K562 (cell line): ENCODE results near the gene DHRS13. TPM values are rescaled to one million over a fixed set of nuclear protein-coding genes. Genes with fewer than 3 reads are reported as not detected.

Source experiments
- ESRRA ChIP-seq: fragments of 450-650 bp; IDR thresholded peaks from 2 replicates; pipeline ENCODE4 v1.6.1; 2014; ENCODE audit warnings: low read depth, mild to moderate bottlenecking, moderate library complexity, borderline replicate concordance
- FIP1L1 ChIP-seq: fragments of 200-400 bp; formaldehyde crosslinking; IDR thresholded peaks from 2 replicates; pipeline ENCODE4 v1.6.1; 2018; ENCODE audit warnings: mild to moderate bottlenecking, low read depth, low read length; ENCODE audit not compliant: poor library complexity, severe bottlenecking
- HINFP ChIP-seq: fragments of 450-650 bp; conservative IDR thresholded peaks from 2 replicates; pipeline ENCODE4 v1.6.1; 2016; ENCODE audit warnings: missing genetic modification characterization, low read depth, mild to moderate bottlenecking, control low read depth, missing compliant biosample characterization
- ID3 ChIP-seq, 2 experiments: fragments of 250-450 bp in 1 of 2; fragments of 450-650 bp in 1 of 2; sonication (Bioruptor Pico) in 1 of 2; IDR thresholded peaks; 2 replicates each; pipeline versions ENCODE4 v1.6.1 to v1.8.0; 2016 to 2021; ENCODE audit warnings: mild to moderate bottlenecking in 2 of 2, moderate library complexity in 2 of 2, missing compliant biosample characterization in 1 of 2, missing genetic modification characterization in 1 of 2
- KLF10 ChIP-seq: fragments of 250-450 bp; sonication (Bioruptor Pico); IDR thresholded peaks from 2 replicates; pipeline ENCODE4 v1.6.1; 2021; ENCODE audit warnings: matching md5 sums
- RCOR1 ChIP-seq, 2 experiments: IDR thresholded peaks; 2 replicates each; pipeline ENCODE4 v1.6.1; 2012; ENCODE audit warnings: low read depth in 2 of 2, low read length in 2 of 2, borderline replicate concordance in 1 of 2, improper control_type of control experiment in 1 of 2
- SIX5 ChIP-seq, 2 experiments: IDR thresholded peaks; 2 replicates each; pipeline ENCODE4 v1.6.1; 2011; ENCODE audit warnings: low read length in 2 of 2, borderline replicate concordance in 1 of 2, low read depth in 1 of 2, mild to moderate bottlenecking in 1 of 2, moderate library complexity in 1 of 2; ENCODE audit not compliant: insufficient read depth in 1 of 2
- SRSF3 ChIP-seq: fragments of 200-400 bp; formaldehyde crosslinking; IDR thresholded peaks from 2 replicates; pipeline ENCODE4 v1.6.1; 2016; ENCODE audit warnings: mild to moderate bottlenecking, low read length, moderate library complexity; ENCODE audit not compliant: insufficient read depth
- TAF9B ChIP-seq: fragments of 450-650 bp; IDR thresholded peaks from 2 replicates; pipeline ENCODE4 v1.6.1; 2018; ENCODE audit warnings: mild to moderate bottlenecking; ENCODE audit not compliant: partially characterized antibody
- TOE1 ChIP-seq, 2 experiments: fragments of 450-650 bp in 1 of 2; sonication (generic) in 1 of 2; formaldehyde crosslinking in 1 of 2; IDR thresholded peaks; 2 replicates each; pipeline versions ENCODE4 v1.7.1 to v1.8.0; 2016 to 2022; ENCODE audit warnings: borderline replicate concordance in 2 of 2, mild to moderate bottlenecking in 2 of 2, antibody characterized with exemption in 1 of 2, inconsistent platforms in 1 of 2, low read depth in 1 of 2, missing genetic modification reagents in 1 of 2, moderate library complexity in 1 of 2
- ZNF584 ChIP-seq: fragments of 200-800 bp; sonication (Bioruptor generic); IDR thresholded peaks from 2 replicates; pipeline ENCODE4 v1.6.1; 2016; ENCODE audit warnings: low read depth, mild to moderate bottlenecking, missing genetic modification characterization, missing compliant biosample characterization
- polyA plus RNA-seq, 8 experiments: library from polyadenylated mRNA; depleted of rRNA in 4 of 8; stranded (reverse) in 5 of 8; unstranded in 3 of 8; fragments of >200 nt; fragmentation: Nextera tagmentation in 2 of 8; fragmentation: Illumina TruSeq in 1 of 8; extraction: Ambion mirVana in 2 of 8; extraction: Trizol in 1 of 8; gene quantifications; 2 replicates each; pipeline versions ENCODE4 v1.2.1 to v1.2.3, GENCODE V29; 2011 to 2014; ENCODE audit warnings: inconsistent platforms in 1 of 8, missing spikeins in 1 of 8
- total RNA-seq, 7 experiments: library from RNA; depleted of rRNA in 6 of 7; stranded (reverse); fragments of >200 nt in 6 of 7; fragmentation: Illumina TruSeq in 2 of 7; extraction: Trizol in 2 of 7; gene quantifications; 2 replicates each; pipeline versions ENCODE4 v1.2.1 to v1.2.3, GENCODE V29; 2011 to 2021; ENCODE audit warnings: low replicate concordance in 1 of 7
- TF ChIP-seq, protein P1 (sequence below): fragments of 450-650 bp; IDR thresholded peaks from 2 replicates; pipeline ENCODE4 v1.7.1; 2018; ENCODE audit warnings: mild to moderate bottlenecking, low read depth; ENCODE audit not compliant: partially characterized antibody
- TF ChIP-seq, protein P2 (sequence below): fragments of 200-400 bp; formaldehyde crosslinking; IDR thresholded peaks from 2 replicates; pipeline ENCODE4 v1.6.1; 2017; ENCODE audit warnings: mild to moderate bottlenecking, low read depth, low read length, moderate library complexity
- TF ChIP-seq, protein P3 (sequence below): fragments of 250-450 bp; sonication (Bioruptor Pico); IDR thresholded peaks from 2 replicates; pipeline ENCODE4 v1.5.1; 2021; ENCODE audit warnings: mild to moderate bottlenecking

Gene DHRS13
- total and polyA plus RNA-seq, 9 of the 15 experiments (the other 6 are each of a cell fraction or from before 2014, with no cell fraction given): 0.32 to 52.3 (median 34.3) TPM; not detected in 1

- TF ChIP-seq SIX5 (IDR thresholded peaks at IDR 0.05; ENCODE audit: borderline replicate concordance in 1 of 2, insufficient read depth in 1 of 2, low read depth in 1 of 2, low read length in 2 of 2) (no peak), ID3 (CRISPR knock-in tag; IDR thresholded peaks at IDR 0.05) (no peak), ID3 (tag; IDR thresholded peaks at IDR 0.05) (peak; percentile 51; the same call in 1 of the 2 replicates), SRSF3 (0 out of 2 replicates have a peak, but pooled peaks have one; percentile 67), FIP1L1 (peak; percentile 26), ESRRA (peak; percentile 88; the same call in 1 of the 2 replicates), HINFP (tag) (no peak), ZNF584 (CRISPR knock-in tag) (no peak), KLF10 (CRISPR knock-in tag) (no peak), TOE1 (IDR thresholded peaks at IDR 0.05; ENCODE audit: borderline replicate concordance) (peak; percentile 52), TOE1 (CRISPR knock-in tag; IDR thresholded peaks at IDR 0.05; ENCODE audit: borderline replicate concordance, low read depth) (0 out of 2 replicates have a peak, but pooled peaks have one; percentile 45), TAF9B (no peak), RCOR1 (IDR thresholded peaks at IDR 0.05; ENCODE audit: borderline replicate concordance in 1 of 2, low read depth in 2 of 2, low read length in 2 of 2) (peak in 1 of 2 experiments; percentile 3; a peak in 1 of 4 replicates)
- TF ChIP-seq, protein P1, sequence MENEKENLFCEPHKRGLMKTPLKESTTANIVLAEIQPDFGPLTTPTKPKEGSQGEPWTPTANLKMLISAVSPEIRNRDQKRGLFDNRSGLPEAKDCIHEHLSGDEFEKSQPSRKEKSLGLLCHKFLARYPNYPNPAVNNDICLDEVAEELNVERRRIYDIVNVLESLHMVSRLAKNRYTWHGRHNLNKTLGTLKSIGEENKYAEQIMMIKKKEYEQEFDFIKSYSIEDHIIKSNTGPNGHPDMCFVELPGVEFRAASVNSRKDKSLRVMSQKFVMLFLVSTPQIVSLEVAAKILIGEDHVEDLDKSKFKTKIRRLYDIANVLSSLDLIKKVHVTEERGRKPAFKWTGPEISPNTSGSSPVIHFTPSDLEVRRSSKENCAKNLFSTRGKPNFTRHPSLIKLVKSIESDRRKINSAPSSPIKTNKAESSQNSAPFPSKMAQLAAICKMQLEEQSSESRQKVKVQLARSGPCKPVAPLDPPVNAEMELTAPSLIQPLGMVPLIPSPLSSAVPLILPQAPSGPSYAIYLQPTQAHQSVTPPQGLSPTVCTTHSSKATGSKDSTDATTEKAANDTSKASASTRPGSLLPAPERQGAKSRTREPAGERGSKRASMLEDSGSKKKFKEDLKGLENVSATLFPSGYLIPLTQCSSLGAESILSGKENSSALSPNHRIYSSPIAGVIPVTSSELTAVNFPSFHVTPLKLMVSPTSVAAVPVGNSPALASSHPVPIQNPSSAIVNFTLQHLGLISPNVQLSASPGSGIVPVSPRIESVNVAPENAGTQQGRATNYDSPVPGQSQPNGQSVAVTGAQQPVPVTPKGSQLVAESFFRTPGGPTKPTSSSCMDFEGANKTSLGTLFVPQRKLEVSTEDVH: no peak
- TF ChIP-seq, protein P2, sequence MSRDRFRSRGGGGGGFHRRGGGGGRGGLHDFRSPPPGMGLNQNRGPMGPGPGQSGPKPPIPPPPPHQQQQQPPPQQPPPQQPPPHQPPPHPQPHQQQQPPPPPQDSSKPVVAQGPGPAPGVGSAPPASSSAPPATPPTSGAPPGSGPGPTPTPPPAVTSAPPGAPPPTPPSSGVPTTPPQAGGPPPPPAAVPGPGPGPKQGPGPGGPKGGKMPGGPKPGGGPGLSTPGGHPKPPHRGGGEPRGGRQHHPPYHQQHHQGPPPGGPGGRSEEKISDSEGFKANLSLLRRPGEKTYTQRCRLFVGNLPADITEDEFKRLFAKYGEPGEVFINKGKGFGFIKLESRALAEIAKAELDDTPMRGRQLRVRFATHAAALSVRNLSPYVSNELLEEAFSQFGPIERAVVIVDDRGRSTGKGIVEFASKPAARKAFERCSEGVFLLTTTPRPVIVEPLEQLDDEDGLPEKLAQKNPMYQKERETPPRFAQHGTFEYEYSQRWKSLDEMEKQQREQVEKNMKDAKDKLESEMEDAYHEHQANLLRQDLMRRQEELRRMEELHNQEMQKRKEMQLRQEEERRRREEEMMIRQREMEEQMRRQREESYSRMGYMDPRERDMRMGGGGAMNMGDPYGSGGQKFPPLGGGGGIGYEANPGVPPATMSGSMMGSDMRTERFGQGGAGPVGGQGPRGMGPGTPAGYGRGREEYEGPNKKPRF: no peak
- TF ChIP-seq, protein P3, sequence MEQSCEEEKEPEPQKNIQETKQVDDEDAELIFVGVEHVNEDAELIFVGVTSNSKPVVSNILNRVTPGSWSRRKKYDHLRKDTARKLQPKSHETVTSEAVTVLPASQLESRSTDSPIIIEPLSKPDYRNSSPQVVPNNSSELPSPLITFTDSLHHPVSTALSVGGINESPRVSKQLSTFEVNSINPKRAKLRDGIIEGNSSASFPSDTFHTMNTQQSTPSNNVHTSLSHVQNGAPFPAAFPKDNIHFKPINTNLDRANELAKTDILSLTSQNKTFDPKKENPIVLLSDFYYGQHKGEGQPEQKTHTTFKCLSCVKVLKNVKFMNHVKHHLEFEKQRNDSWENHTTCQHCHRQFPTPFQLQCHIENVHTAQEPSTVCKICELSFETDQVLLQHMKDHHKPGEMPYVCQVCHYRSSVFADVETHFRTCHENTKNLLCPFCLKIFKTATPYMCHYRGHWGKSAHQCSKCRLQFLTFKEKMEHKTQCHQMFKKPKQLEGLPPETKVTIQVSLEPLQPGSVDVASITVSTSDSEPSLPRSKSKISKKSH (CRISPR knock-in tag): peak; percentile 38; the same call in 1 of the 2 replicates
Measured at GRCh38 chr17:28896884-28897768, 5.8 kb downstream of the DHRS13 start, which contains the start of gene FLOT2 (continued).
